ENCODE data around the gene TSHZ2. TPM values are rescaled to one million over a fixed set of nuclear protein-coding genes. Genes with fewer than 3 reads are reported as not detected.

Gene TSHZ2
- total RNA-seq, 1 donor from 2014 or later, result 1.2 TPM

- DNase-seq (ENCODE audit: low read depth), result no peak
- Histone ChIP-seq H3K27ac (ENCODE audit: low read depth, low read length) (no peak overlapping the region), H3K79me2 (ENCODE audit: insufficient read depth, low read length) (no peaks in the 10 kb centered on the region), H3K9ac (ENCODE audit: low read length) (no peak overlapping the region), H4K20me1 (ENCODE audit: insufficient read depth, low read length) (no peaks in the 10 kb centered on the region), H3K4me3 (ENCODE audit: insufficient read depth, low read depth, low read length) (no peak overlapping the region), H3K27me3 (ENCODE audit: insufficient read depth, low read length) (no peaks in the 10 kb centered on the region), H2AFZ (ENCODE audit: low read depth, low read length) (no peak overlapping the region), H3K4me2 (ENCODE audit: low read length) (no peak overlapping the region), H3K4me1 (ENCODE audit: insufficient read depth, low read length) (no peaks in the 10 kb centered on the region), H3K9me3 (ENCODE audit: insufficient read depth, low read depth, low read length) (no peaks in the 10 kb centered on the region), H3K36me3 (ENCODE audit: insufficient read depth, low read length) (no peaks in the 10 kb centered on the region)
- no peak for TF ChIP-seq CTCF (IDR thresholded peaks at IDR 0.05; ENCODE audit: insufficient read depth, low read depth, low read length)
- TF ChIP-seq EZH2 (IDR thresholded peaks at IDR 0.05; ENCODE audit: insufficient read depth, low read length), result no peak
- FAIRE-seq, result no peak
- Mint-ChIP-seq H3K36me3 (ENCODE audit: low read depth, unreplicated experiment) (no peaks in the 10 kb centered on the region), H3K4me3 (ENCODE audit: unreplicated experiment) (no peak overlapping the region), H3K27ac (ENCODE audit: unreplicated experiment) (no peak overlapping the region), H3K9me3 (ENCODE audit: unreplicated experiment) (peaks cover 2% of the 10 kb centered on the region), H3K27me3 (ENCODE audit: low read depth, unreplicated experiment) (peaks cover 6% of the 10 kb centered on the region), H3K4me1 (ENCODE audit: low read depth, unreplicated experiment) (no peaks in the 10 kb centered on the region)
These were observed 414.0 kb downstream of the TSHZ2 start for GRCh38 chr20:53385941-53386767.

- Mint-ChIP-seq H3K36me3 (ENCODE audit: low read depth, unreplicated experiment) (no peaks in the 10 kb centered on the region), H3K27me3 (ENCODE audit: low read depth, unreplicated experiment) (no peaks in the 10 kb centered on the region), H3K9me3 (ENCODE audit: unreplicated experiment) (peaks cover 2% of the 10 kb centered on the region), H3K4me3 (ENCODE audit: unreplicated experiment) (no peak overlapping the region), H3K4me1 (ENCODE audit: low read depth, unreplicated experiment) (no peaks in the 10 kb centered on the region), H3K27ac (ENCODE audit: unreplicated experiment) (no peak overlapping the region)
- Histone ChIP-seq H3K27me3 (ENCODE audit: insufficient read depth, low read length) (no peaks in the 10 kb centered on the region), H2AFZ (ENCODE audit: low read depth, low read length) (no peak overlapping the region), H3K4me3 (ENCODE audit: insufficient read depth, low read depth, low read length) (no peak overlapping the region), H4K20me1 (ENCODE audit: insufficient read depth, low read length) (no peaks in the 10 kb centered on the region), H3K4me1 (ENCODE audit: insufficient read depth, low read length) (no peaks in the 10 kb centered on the region), H3K27ac (ENCODE audit: low read depth, low read length) (no peak overlapping the region), H3K79me2 (ENCODE audit: insufficient read depth, low read length) (no peaks in the 10 kb centered on the region), H3K9ac (ENCODE audit: low read length) (no peak overlapping the region), H3K4me2 (ENCODE audit: low read length) (no peak overlapping the region), H3K9me3 (ENCODE audit: insufficient read depth, low read depth, low read length) (no peaks in the 10 kb centered on the region), H3K36me3 (ENCODE audit: insufficient read depth, low read length) (no peaks in the 10 kb centered on the region)
- DNase-seq (ENCODE audit: low read depth) (no peak), FAIRE-seq (no peak)
- TF ChIP-seq EZH2 (IDR thresholded peaks at IDR 0.05; ENCODE audit: insufficient read depth, low read length) (no peak), CTCF (IDR thresholded peaks at IDR 0.05; ENCODE audit: insufficient read depth, low read depth, low read length) (no peak)
These were observed 416.0 kb downstream of the TSHZ2 start for GRCh38 chr20:53387983-53388675.

All from astrocyte (in vitro differentiated cells and primary cell).